ENCODE results near the gene ZBTB16. TPM values are rescaled to one million over a fixed set of nuclear protein-coding genes. Genes with fewer than 3 reads are reported as not detected.

Gene ZBTB16
- polyA plus RNA-seq, 2 donors: 4.6 to 9.6 TPM

DNA sequence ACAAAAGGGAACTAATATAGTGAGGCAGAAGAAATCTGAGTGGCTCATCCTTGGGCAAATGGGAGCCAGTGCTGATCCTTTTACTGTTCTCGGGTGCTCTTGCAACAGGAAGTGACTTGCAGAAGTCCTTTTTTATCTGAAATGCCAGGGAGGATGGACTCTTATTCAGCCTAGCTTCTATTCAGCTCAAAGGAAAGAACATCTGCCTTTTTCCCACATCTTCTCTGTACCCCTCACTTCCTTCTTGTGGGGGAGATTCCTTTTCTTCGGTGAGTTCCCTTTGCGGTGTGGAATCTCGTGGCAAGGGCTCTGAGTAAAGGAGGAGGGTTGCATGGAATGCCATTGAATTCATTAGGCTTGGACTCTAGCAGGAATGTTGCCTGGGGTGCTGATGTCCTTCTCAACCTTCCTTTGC is 76.2 kb downstream of the ZBTB16 start:
- Histone ChIP-seq H3K4me1 (ENCODE audit: control insufficient read depth in 2 of 2, insufficient read depth in 2 of 2, low read length in 1 of 2) (peaks cover 3 to 7% of the 10 kb centered on the region in 2 donors), H3K27me3 (ENCODE audit: control insufficient read depth in 1 of 2, insufficient read depth in 2 of 2, low read length in 2 of 2) (no peaks in the 10 kb centered on the region), H3K27ac (ENCODE audit: low read depth in 2 of 2, low read length in 1 of 2) (no peak overlapping the region), H3K4me3 (ENCODE audit: low read depth in 1 of 2, low read length in 2 of 2) (no peak overlapping the region), H3K36me3 (ENCODE audit: control insufficient read depth in 2 of 2, insufficient read depth in 2 of 2, low read length in 1 of 2) (peaks cover 0 to 2% of the 10 kb centered on the region in 2 donors), H3K9me3 (ENCODE audit: control insufficient read depth in 2 of 2, insufficient read depth in 1 of 2, low read depth in 1 of 2, low read length in 1 of 2) (no peaks in the 10 kb centered on the region)
- WGBS, 2 donors: 77 to 78% methylated on average over 4 of the region's 4 CpGs

DNA sequence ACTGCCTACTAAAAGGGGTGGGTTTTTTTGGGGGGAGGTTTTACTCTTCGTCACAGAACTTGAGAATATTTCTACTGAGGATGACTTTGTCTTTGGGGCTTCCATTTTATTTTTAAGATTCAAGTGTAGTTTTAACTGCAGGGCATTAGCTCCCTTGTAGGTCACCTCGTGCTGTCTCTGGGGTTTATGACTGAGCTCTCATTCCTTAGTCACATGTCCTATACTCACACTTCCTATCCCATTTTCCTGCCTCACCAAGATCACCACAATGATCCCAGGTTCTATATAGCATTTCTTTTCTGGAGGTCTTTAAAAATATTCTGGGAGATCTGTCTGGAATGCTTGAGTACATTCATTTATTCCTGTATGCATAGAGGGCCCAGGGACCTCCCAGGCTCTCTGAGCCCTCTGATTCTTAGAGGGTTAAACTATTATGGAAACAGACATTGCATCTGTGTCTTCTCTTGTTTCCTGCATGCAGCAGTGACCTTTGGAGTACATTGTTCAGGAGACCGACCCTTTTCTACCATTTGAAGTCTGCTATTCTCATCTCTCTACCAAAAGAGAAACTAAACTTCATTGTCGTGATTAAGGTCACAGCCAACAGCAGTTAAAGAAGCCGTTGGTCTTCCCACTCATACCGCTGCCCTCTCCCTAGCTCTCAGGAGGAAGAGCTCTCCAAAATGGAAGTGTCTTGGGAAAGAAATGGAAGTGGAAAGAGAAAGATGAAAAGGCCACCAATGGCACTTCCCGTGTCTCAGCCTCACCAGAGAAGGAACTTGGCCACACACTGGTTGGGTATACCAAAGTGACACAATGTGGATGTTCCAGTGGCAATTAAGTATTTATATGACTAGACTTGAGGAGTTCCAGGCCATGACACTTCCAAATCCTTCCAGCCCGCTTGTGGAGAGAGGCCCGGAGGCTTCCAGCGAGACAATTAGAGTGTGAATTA is 77.5 kb downstream of the ZBTB16 start:
- H3K27ac ChIP-seq (ENCODE audit: low read depth in 2 of 2, low read length in 1 of 2): no peak overlapping the region
- H3K27me3 ChIP-seq (ENCODE audit: control insufficient read depth in 1 of 2, insufficient read depth in 2 of 2, low read length in 2 of 2): no peaks in the 10 kb centered on the region
- peaks cover 0 to 2% of the 10 kb centered on the region in 2 donors for H3K36me3 ChIP-seq (ENCODE audit: control insufficient read depth in 2 of 2, insufficient read depth in 2 of 2, low read length in 1 of 2)
- H3K9me3 ChIP-seq (ENCODE audit: control insufficient read depth in 2 of 2, insufficient read depth in 1 of 2, low read depth in 1 of 2, low read length in 1 of 2): no peaks in the 10 kb centered on the region
- WGBS, 2 donors: 71 to 76% methylated on average over 10 of the region's 10 CpGs
- H3K4me3 ChIP-seq (ENCODE audit: low read depth in 1 of 2, low read length in 2 of 2): no peak overlapping the region
- peaks cover 3 to 7% of the 10 kb centered on the region in 2 donors for H3K4me1 ChIP-seq (ENCODE audit: control insufficient read depth in 2 of 2, insufficient read depth in 2 of 2, low read length in 1 of 2)

DNA sequence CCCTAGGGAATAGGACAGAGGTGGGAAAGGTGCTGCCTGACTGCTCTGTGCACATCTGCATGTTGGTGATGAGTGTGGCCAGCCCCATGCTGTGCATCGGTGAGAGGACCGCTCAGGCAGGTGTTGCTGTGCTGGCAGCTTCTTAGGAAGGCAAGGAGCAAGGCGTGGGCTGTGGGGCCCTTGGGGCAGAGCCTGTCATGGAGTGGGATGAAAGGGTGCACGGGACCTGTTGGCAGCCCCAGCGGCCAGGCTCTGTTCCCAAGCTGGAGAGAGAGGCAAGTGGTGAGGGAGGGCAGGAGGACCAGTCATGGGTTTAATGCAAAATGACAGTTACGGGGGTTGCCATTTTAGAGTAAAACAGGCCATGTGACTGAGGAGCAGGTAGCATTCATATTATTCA is 78.3 kb downstream of the ZBTB16 start:
- WGBS, 2 donors: 77 to 90% methylated on average over 6 of the region's 6 CpGs
- Histone ChIP-seq H3K9me3 (ENCODE audit: control insufficient read depth in 2 of 2, insufficient read depth in 1 of 2, low read depth in 1 of 2, low read length in 1 of 2) (no peaks in the 10 kb centered on the region), H3K4me3 (ENCODE audit: low read depth in 1 of 2, low read length in 2 of 2) (no peak overlapping the region), H3K36me3 (ENCODE audit: control insufficient read depth in 2 of 2, insufficient read depth in 2 of 2, low read length in 1 of 2) (peaks cover 0 to 2% of the 10 kb centered on the region in 2 donors), H3K27me3 (ENCODE audit: control insufficient read depth in 1 of 2, insufficient read depth in 2 of 2, low read length in 2 of 2) (no peaks in the 10 kb centered on the region), H3K4me1 (ENCODE audit: control insufficient read depth in 2 of 2, insufficient read depth in 2 of 2, low read length in 1 of 2) (peaks cover 3 to 7% of the 10 kb centered on the region in 2 donors), H3K27ac (ENCODE audit: low read depth in 2 of 2, low read length in 1 of 2) (no peak overlapping the region)

DNA sequence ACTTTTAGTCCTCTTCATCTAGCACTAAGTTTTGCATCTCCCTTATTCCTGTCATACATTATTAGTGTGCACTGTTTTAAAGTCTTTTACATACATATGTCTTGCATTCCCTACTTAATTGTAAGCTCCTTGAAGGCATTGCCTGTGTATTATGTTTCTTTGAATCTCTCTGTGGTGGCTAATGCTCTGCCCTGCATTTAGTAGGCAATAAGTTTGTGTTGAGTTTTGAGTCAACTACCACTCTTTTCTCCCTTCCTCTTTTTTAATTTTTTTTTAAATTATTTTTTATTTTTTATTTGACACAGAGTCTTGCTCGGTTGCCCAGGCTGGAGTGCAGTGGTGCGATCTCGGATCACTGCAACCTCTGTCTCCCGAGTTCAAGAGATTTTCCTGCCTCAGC is 78.9 kb downstream of the ZBTB16 start:
- peaks cover 0 to under 1% of the 10 kb centered on the region in 2 donors for H3K36me3 ChIP-seq (ENCODE audit: control insufficient read depth in 2 of 2, insufficient read depth in 2 of 2, low read length in 1 of 2)
- H3K27ac ChIP-seq (ENCODE audit: low read depth in 2 of 2, low read length in 1 of 2): no peak overlapping the region
- no peaks in the 10 kb centered on the region for H3K27me3 ChIP-seq (ENCODE audit: control insufficient read depth in 1 of 2, insufficient read depth in 2 of 2, low read length in 2 of 2)
- peaks cover 3 to 4% of the 10 kb centered on the region in 2 donors for H3K4me1 ChIP-seq (ENCODE audit: control insufficient read depth in 2 of 2, insufficient read depth in 2 of 2, low read length in 1 of 2)
- H3K9me3 ChIP-seq (ENCODE audit: control insufficient read depth in 2 of 2, insufficient read depth in 1 of 2, low read depth in 1 of 2, low read length in 1 of 2): no peaks in the 10 kb centered on the region
- H3K4me3 ChIP-seq (ENCODE audit: low read depth in 1 of 2, low read length in 2 of 2): no peak overlapping the region
- WGBS, 2 donors: 94 to 97% methylated on average over 4 of the region's 4 CpGs

DNA sequence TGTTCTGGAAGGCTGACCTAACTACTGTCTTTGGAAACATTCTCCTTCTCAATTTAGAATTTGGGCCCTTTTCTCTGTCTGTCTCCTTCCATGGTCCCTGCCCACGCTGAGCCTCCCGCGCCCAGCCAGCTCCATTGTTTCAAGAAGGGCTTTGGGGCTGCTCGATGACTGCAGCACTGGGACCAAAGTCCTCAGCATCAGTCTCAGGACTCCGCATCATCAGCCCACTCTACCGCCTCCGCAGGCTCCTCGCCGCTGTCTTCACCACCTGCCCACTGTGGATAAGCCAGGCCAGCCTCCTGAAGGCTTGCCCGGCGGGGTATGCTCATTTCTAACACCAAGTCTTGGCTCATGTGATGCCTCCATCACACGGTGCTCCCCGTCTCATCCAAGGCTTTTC is 81.3 kb downstream of the ZBTB16 start:
- no peak overlapping the region for H3K27ac ChIP-seq (ENCODE audit: low read depth in 2 of 2, low read length in 1 of 2)
- H3K27me3 ChIP-seq (ENCODE audit: control insufficient read depth in 1 of 2, insufficient read depth in 2 of 2, low read length in 2 of 2): no peaks in the 10 kb centered on the region
- no peaks in the 10 kb centered on the region for H3K9me3 ChIP-seq (ENCODE audit: control insufficient read depth in 2 of 2, insufficient read depth in 1 of 2, low read depth in 1 of 2, low read length in 1 of 2)
- no peak overlapping the region for H3K4me3 ChIP-seq (ENCODE audit: low read depth in 1 of 2, low read length in 2 of 2)
- H3K4me1 ChIP-seq (ENCODE audit: control insufficient read depth in 2 of 2, insufficient read depth in 2 of 2, low read length in 1 of 2): peaks cover 2 to 3% of the 10 kb centered on the region in 2 donors
- peaks cover 0 to 2% of the 10 kb centered on the region in 2 donors for H3K36me3 ChIP-seq (ENCODE audit: control insufficient read depth in 2 of 2, insufficient read depth in 2 of 2, low read length in 1 of 2)
- 89 to 96% methylated on average over 13 of the region's 13 CpGs for WGBS, 2 donors

DNA sequence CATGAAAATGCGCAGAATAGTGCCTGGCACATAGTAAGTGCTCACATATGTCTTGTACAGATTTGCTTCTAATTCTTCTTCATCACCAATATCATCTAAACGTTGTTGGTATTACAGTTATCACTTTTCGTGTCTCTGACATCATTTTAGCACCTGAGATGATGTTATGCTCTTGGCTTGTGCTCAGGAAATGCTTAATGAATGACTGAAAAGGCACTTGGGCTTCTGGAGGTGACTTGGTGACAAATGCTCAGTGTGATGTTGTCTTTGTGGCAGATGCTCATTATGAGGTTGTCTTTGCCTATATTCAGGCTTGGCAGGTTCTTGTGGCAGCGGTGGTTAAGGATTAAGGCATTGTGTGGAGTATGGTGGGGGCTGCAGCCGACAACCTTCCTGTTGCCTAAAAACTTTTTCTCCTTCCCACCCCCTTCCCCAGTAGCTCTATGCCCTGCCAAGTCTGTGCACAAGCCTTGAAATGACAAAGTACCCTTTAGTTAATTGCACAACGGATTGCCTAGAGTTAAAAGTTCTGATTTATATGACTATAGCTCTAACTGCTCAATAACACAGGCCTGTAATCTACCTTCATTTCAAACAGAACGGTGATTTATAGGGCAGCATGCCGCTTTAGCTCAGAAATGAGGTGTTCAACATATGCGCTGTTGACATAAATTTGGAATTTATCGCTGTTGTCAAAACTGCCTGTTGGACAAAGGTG is 82.5 kb downstream of the ZBTB16 start:
- H3K4me3 ChIP-seq (ENCODE audit: low read depth in 1 of 2, low read length in 2 of 2): no peak overlapping the region
- H3K27me3 ChIP-seq (ENCODE audit: control insufficient read depth in 1 of 2, insufficient read depth in 2 of 2, low read length in 2 of 2): no peaks in the 10 kb centered on the region
- WGBS, 2 donors: 70 to 73% methylated on average over 10 of the region's 10 CpGs
- H3K9me3 ChIP-seq (ENCODE audit: control insufficient read depth in 2 of 2, insufficient read depth in 1 of 2, low read depth in 1 of 2, low read length in 1 of 2): no peaks in the 10 kb centered on the region
- peaks cover 0 to 2% of the 10 kb centered on the region in 2 donors for H3K36me3 ChIP-seq (ENCODE audit: control insufficient read depth in 2 of 2, insufficient read depth in 2 of 2, low read length in 1 of 2)
- peaks cover 2 to 3% of the 10 kb centered on the region in 2 donors for H3K4me1 ChIP-seq (ENCODE audit: control insufficient read depth in 2 of 2, insufficient read depth in 2 of 2, low read length in 1 of 2)
- H3K27ac ChIP-seq (ENCODE audit: low read depth in 2 of 2, low read length in 1 of 2): no peak overlapping the region

DNA sequence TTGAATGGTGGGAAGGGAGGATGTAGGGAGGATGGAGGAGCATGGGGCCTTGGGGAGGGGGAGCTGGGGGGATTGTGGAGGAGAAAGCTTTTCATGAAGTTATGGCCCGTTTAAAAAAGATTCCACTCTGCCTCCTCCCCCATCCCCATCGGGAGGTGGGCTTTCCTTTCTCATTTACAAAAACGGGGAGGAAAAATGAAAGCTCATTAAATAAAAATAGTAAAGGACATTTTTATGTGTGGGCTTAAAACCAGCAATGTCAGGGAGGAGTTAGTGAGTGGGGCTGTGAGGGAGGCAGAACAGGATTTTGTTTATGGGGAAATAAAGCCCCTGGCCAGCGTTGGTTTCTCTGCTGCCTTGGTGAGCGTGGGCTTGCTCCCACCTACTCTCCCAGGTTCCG is 83.2 kb downstream of the ZBTB16 start:
- Histone ChIP-seq H3K4me3 (ENCODE audit: low read depth in 1 of 2, low read length in 2 of 2) (no peak overlapping the region), H3K36me3 (ENCODE audit: control insufficient read depth in 2 of 2, insufficient read depth in 2 of 2, low read length in 1 of 2) (peaks cover 0 to 2% of the 10 kb centered on the region in 2 donors), H3K27me3 (ENCODE audit: control insufficient read depth in 1 of 2, insufficient read depth in 2 of 2, low read length in 2 of 2) (no peaks in the 10 kb centered on the region), H3K9me3 (ENCODE audit: control insufficient read depth in 2 of 2, insufficient read depth in 1 of 2, low read depth in 1 of 2, low read length in 1 of 2) (no peaks in the 10 kb centered on the region), H3K27ac (ENCODE audit: low read depth in 2 of 2, low read length in 1 of 2) (peak overlapping the region in 1 of 2 donors; percentile 43), H3K4me1 (ENCODE audit: control insufficient read depth in 2 of 2, insufficient read depth in 2 of 2, low read length in 1 of 2) (peaks cover 2% of the 10 kb centered on the region in 2 donors)
- 64 to 70% methylated on average over 6 of the region's 6 CpGs for WGBS, 2 donors

DNA sequence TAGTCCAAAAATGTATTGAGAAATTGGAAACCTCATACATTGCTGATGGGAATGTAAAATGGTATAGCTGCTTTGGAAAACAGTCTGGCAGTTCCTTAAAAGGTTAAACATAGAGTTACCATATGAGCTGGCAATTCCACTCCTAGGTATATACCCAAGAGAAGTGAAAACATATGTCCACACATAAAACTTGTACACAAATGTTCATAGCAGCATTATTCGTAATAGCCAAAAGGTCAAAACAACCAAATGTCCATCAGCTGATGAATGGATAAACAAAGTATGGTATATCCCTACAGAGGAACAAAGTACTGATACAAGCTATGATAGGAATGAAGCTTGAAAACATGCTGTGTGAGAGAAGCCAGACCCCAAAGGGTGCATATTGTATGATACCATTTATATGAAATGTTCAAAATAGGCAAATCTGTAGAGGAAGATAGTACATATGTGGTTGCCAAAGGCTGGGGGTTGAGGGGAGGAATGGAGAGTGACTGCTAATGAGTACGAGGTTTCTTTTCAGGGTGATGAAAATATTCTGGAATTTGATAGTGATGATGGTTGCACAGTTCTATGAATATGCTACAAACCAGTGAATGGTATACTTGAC is 85.8 kb downstream of the ZBTB16 start:
- H3K27me3 ChIP-seq (ENCODE audit: control insufficient read depth in 1 of 2, insufficient read depth in 2 of 2, low read length in 2 of 2): no peaks in the 10 kb centered on the region
- no peaks in the 10 kb centered on the region for H3K9me3 ChIP-seq (ENCODE audit: control insufficient read depth in 2 of 2, insufficient read depth in 1 of 2, low read depth in 1 of 2, low read length in 1 of 2)
- no peak overlapping the region for H3K27ac ChIP-seq (ENCODE audit: low read depth in 2 of 2, low read length in 1 of 2)
- WGBS, 2 donors: 74 to 86% methylated on average over 2 of the region's 2 CpGs
- H3K4me1 ChIP-seq (ENCODE audit: control insufficient read depth in 2 of 2, insufficient read depth in 2 of 2, low read length in 1 of 2): peaks cover 0 to 3% of the 10 kb centered on the region in 2 donors
- peaks cover 0 to 2% of the 10 kb centered on the region in 2 donors for H3K36me3 ChIP-seq (ENCODE audit: control insufficient read depth in 2 of 2, insufficient read depth in 2 of 2, low read length in 1 of 2)
- no peak overlapping the region for H3K4me3 ChIP-seq (ENCODE audit: low read depth in 1 of 2, low read length in 2 of 2)

DNA sequence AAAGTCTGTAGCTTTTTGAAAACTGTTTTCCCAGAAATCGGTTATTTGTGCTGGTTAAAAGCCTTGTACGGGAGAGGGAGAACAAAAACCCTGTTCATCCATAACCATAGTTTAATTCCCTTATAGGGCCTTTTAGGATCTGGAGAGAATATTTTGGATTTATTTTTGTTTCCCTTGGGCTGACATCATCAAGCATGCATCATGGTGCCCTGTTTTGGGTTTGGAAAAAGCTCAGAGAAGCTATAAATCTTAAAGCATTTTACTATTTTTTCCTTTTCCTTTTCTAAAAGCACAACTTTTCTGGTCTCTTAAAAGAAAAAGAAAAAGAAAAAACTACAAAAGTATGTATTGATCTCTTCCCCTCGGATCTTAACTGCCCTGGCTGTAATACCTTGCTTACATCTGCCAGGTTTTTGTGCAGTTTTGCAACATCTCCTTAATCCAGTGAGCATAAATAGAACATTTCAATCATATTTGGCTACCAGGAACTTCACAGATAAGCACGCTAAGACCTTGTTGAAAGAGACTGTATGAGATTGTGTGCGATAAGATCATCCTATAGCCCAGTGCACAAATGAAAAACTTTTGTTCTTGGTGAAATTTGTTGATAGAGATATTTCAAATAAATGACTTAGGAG is 88.0 kb downstream of the ZBTB16 start:
- peaks cover 0 to 8% of the 10 kb centered on the region in 2 donors for H3K4me1 ChIP-seq (ENCODE audit: control insufficient read depth in 2 of 2, insufficient read depth in 2 of 2, low read length in 1 of 2)
- H3K9me3 ChIP-seq (ENCODE audit: control insufficient read depth in 2 of 2, insufficient read depth in 1 of 2, low read depth in 1 of 2, low read length in 1 of 2): no peaks in the 10 kb centered on the region
- H3K4me3 ChIP-seq (ENCODE audit: low read depth in 1 of 2, low read length in 2 of 2): no peak overlapping the region
- H3K27ac ChIP-seq (ENCODE audit: low read depth in 2 of 2, low read length in 1 of 2): peak overlapping the region; percentile 15 to 66
- WGBS, 2 donors: 56 to 61% methylated on average over 5 of the region's 5 CpGs
- H3K36me3 ChIP-seq (ENCODE audit: control insufficient read depth in 2 of 2, insufficient read depth in 2 of 2, low read length in 1 of 2): peaks cover 0 to 2% of the 10 kb centered on the region in 2 donors
- H3K27me3 ChIP-seq (ENCODE audit: control insufficient read depth in 1 of 2, insufficient read depth in 2 of 2, low read length in 2 of 2): no peaks in the 10 kb centered on the region
